ENCODE results near the gene DTNB.

DTNB gene

GRCh38 chr2:25336383-25336841, 337.0 kb downstream of the DTNB start:
- no peak for FAIRE-seq

DNA sequence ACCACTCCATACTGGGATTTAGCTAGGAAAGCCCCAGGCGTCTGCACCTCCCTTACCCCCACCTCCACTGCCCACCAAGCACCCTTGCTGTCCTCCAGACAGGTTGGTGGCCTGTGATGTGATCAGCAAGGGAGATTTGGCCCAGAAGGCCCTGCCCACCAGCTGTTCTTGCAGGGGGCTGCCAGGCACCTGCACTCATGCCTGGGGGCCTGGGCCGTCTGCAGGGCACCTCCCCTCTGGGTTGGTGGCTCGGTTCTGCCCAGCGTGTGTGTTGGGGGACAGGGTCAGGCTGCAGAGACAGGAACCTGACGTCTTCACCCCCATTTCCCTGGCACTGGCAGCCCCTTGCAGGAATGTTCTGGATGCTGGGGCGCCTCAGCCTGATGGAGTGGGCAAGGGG, 337.4 kb downstream of the DTNB start:
- no peak for FAIRE-seq

DNA sequence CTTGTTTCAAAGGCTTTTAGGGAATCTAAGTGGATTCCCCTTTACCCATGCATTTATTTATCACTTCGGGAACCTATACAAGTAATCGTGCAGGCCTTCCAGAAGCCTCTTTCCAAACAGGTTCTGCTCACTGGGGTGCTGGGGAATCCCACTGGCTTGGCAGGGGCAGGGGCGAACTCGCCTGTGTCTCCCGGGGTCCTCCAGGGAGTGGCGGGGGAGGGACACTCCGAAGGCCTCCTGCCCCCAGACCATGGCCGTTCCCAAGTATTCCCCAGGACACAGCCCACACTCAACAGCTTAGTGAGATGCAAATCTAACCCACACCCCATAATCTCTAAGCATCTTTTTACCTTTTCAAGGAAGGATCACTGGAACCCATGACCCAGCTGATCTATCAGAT, 338.2 kb downstream of the DTNB start:
- FAIRE-seq, result no peak

GRCh38 chr2:25334482-25334881, 338.9 kb downstream of the DTNB start:
- no peak for FAIRE-seq

DNA sequence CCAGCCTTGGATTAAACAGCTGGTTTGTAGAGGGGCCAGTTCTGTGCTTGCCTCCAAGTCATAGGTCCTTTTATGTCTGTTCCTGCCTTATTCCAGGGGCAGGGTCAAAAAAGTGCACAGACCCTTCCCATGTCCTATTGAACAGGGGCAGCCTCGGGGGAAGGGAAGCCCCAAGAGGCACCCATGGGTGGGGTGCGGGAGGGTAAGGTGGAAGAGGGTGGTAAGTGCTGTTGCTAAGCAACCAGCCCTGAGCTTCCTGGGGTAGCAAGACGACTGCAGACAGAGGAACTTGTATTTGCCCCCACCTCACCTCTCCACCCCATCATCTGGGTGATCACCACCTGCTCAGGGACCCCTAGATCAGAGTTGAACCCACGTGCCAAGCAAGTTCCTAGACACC, 339.4 kb downstream of the DTNB start:
- no peak for FAIRE-seq

- FAIRE-seq, result no peak
Measured at GRCh38 chr2:25332571-25332970, 340.8 kb downstream of the DTNB start.

GRCh38 chr2:25331686-25332365, 341.6 kb downstream of the DTNB start:
- no peak for FAIRE-seq

GRCh38 chr2:25330937-25331336, 342.4 kb downstream of the DTNB start:
- FAIRE-seq, result no peak

DNA sequence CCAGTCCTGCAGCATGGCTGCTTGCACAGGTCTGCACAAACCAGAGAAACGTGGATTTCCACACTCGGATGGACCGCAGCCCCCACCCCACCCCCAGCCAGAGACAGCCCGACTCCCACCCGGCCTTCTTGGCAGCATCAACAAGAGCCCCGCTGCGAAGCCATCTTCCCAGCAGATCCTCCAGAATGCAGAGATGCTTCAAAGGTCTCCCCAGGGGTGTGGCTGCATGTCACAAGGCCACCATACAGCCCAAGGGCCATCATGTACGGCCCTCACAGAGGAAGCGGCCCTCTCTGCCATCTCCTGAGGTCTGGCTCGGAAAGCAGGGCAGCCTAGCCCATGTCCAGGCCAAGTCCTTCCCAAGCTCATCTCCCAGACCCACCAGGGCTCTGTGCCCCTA, 343.1 kb downstream of the DTNB start:
- no peak for FAIRE-seq

- no peak for FAIRE-seq
Measured at GRCh38 chr2:25328152-25329085, 345.0 kb downstream of the DTNB start.

Data from endometrium (tissue), 2 donors.